Measurements from ENCODE around the gene HOXA5.

HOXA5 gene

GRCh38 chr7:27143023-27143949, at the start of gene HOXA5:
Gene HOXA5 (minus strand): TSS chr7:27143681. CDS start chr7:27143607, 74 bp downstream.
- H3K27ac ChIP-seq: peak within 1 kb of the TSS; percentile 69
- DNase-seq (ENCODE audit: low read depth, low spot score): peak; percentile 88

- DNase-seq (ENCODE audit: low read depth, low spot score): no peak
- peak overlapping the region; percentile 86 for H3K27ac ChIP-seq
Measured at GRCh38 chr7:27192546-27193334, 49.3 kb upstream of the HOXA5 start.

- H3K27ac ChIP-seq: peak overlapping the region; percentile 86
- no peak for DNase-seq (ENCODE audit: low read depth, low spot score)
Measured at GRCh38 chr7:27191833-27192545, 48.5 kb upstream of the HOXA5 start.

- DNase-seq (ENCODE audit: low read depth, low spot score): no peak
- peak overlapping the region; percentile 86 for H3K27ac ChIP-seq
Measured at GRCh38 chr7:27191161-27191731, 47.8 kb upstream of the HOXA5 start.

GRCh38 chr7:27189997-27190748, 46.7 kb upstream of the HOXA5 start:
- no peak for DNase-seq (ENCODE audit: low read depth, low spot score)
- no peak overlapping the region for H3K27ac ChIP-seq

- peak; percentile 60 for DNase-seq (ENCODE audit: low read depth, low spot score)
- H3K27ac ChIP-seq: peak overlapping the region; percentile 90
Measured at GRCh38 chr7:27189295-27189996, 46.0 kb upstream of the HOXA5 start.

GRCh38 chr7:27188386-27189294, 45.2 kb upstream of the HOXA5 start:
- DNase-seq (ENCODE audit: low read depth, low spot score): no peak
- peak overlapping the region; percentile 90 for H3K27ac ChIP-seq

- peak overlapping the region; percentile 90 for H3K27ac ChIP-seq
- DNase-seq (ENCODE audit: low read depth, low spot score): no peak
Measured at GRCh38 chr7:27187475-27188385, 44.2 kb upstream of the HOXA5 start.

GRCh38 chr7:27186668-27187474, 43.4 kb upstream of the HOXA5 start:
- no peak for DNase-seq (ENCODE audit: low read depth, low spot score)
- H3K27ac ChIP-seq: peak overlapping the region; percentile 90

GRCh38 chr7:27185854-27186667, 42.6 kb upstream of the HOXA5 start:
- H3K27ac ChIP-seq: peak overlapping the region; percentile 90
- no peak for DNase-seq (ENCODE audit: low read depth, low spot score)

- peak; percentile 98 for DNase-seq (ENCODE audit: low read depth, low spot score)
- H3K27ac ChIP-seq: peak within 1 kb of the TSS; percentile 90
Measured at GRCh38 chr7:27185013-27185853, 41.8 kb upstream of the HOXA5 start, which contains the start of gene HOXA11. Gene HOXA11 (minus strand): TSS chr7:27185232. CDS start chr7:27185144, 88 bp downstream.

- peak overlapping the region; percentile 90 for H3K27ac ChIP-seq
Measured at GRCh38 chr7:27184337-27185012, 41.0 kb upstream of the HOXA5 start.

GRCh38 chr7:27183682-27184336, 40.3 kb upstream of the HOXA5 start:
- no peak for DNase-seq (ENCODE audit: low read depth, low spot score)
- H3K27ac ChIP-seq: peak overlapping the region; percentile 90

More at GRCh38 chr7:27184337-27185012, 41.0 kb upstream of the HOXA5 start:
- no peak for DNase-seq (ENCODE audit: low read depth, low spot score)

Measured in epithelial cell of prostate (primary cell).